CD14-positive monocyte (primary cell): ENCODE data around the gene BCAR3. TPM values are rescaled to one million over a fixed set of nuclear protein-coding genes. Genes with fewer than 3 reads are reported as not detected.

ENCODE experiments used
- DNase-seq, 3 donors: peaks; one replicate each; pipeline ENCODE4 v3.0.0-alpha.2; 2011 to 2022
- H2AFZ ChIP-seq: 2 replicates; pipeline ENCODE4 v1.6.0; 2012; ENCODE audit warnings: mild to moderate bottlenecking, low read depth, low read length, inconsistent platforms; ENCODE audit not compliant: insufficient read depth, poor library complexity, severe bottlenecking
- H3K27ac ChIP-seq, 2 donors: 1 replicate in 1 of 2; 2 replicates in 1 of 2; pipeline ENCODE4 v1.5.1; 2012 to 2013; ENCODE audit warnings: low read length in 2 of 2, control low read depth in 1 of 2, inconsistent platforms in 1 of 2, low read depth in 1 of 2, mild to moderate bottlenecking in 1 of 2
- H3K27me3 ChIP-seq, 2 donors: one replicate each; pipeline versions ENCODE4 v1.6.0 to v1.6.1; 2011 to 2013; ENCODE audit warnings: low read length in 2 of 2; ENCODE audit not compliant: control insufficient read depth in 2 of 2, insufficient read depth in 2 of 2
- H3K36me3 ChIP-seq, 2 donors: replicated peaks in 1 of 2; 1 replicate in 1 of 2; 2 replicates in 1 of 2; pipeline versions ENCODE4 v1.5.1 to v1.6.1; 2012 to 2013; ENCODE audit warnings: low read length in 2 of 2, control low read depth in 1 of 2, inconsistent platforms in 1 of 2, mild to moderate bottlenecking in 1 of 2; ENCODE audit not compliant: insufficient read depth in 2 of 2, control insufficient read depth in 1 of 2
- H3K4me1 ChIP-seq, 2 donors: 1 replicate in 1 of 2; 2 replicates in 1 of 2; pipeline versions ENCODE4 v1.5.1 to v1.6.1; 2012 to 2013; ENCODE audit warnings: low read length in 2 of 2, control low read depth in 1 of 2, inconsistent platforms in 1 of 2, mild to moderate bottlenecking in 1 of 2, moderate library complexity in 1 of 2; ENCODE audit not compliant: insufficient read depth in 2 of 2, control insufficient read depth in 1 of 2
- H3K4me2 ChIP-seq: replicated peaks from 2 replicates; pipeline ENCODE3; 2012; ENCODE audit warnings: low read length, moderate library complexity, mild to moderate bottlenecking; ENCODE audit not compliant: poor library complexity, severe bottlenecking; ENCODE audit errors: extremely low read depth
- H3K4me3 ChIP-seq, 3 experiments: fragments of 200-600 bp in 1 of 3; sonication (generic) in 1 of 3; replicated peaks in 1 of 3; 1 replicate in 2 of 3; 2 replicates in 1 of 3; pipeline ENCODE4 v1.5.1; 2011 to 2013; ENCODE audit warnings: low read length in 3 of 3, mild to moderate bottlenecking in 3 of 3, control low read depth in 2 of 3, low read depth in 2 of 3, inconsistent platforms in 1 of 3, moderate library complexity in 1 of 3
- H3K79me2 ChIP-seq: 2 replicates; pipeline ENCODE4 v1.6.0; 2012; ENCODE audit warnings: mild to moderate bottlenecking, control low read depth, inconsistent platforms, low read length, moderate library complexity; ENCODE audit not compliant: insufficient read depth
- H3K9ac ChIP-seq: 2 replicates; pipeline ENCODE4 v1.6.0; 2017; ENCODE audit warnings: low read length, mild to moderate bottlenecking; ENCODE audit not compliant: insufficient read depth, poor library complexity, severe bottlenecking
- H3K9me3 ChIP-seq, 2 donors: replicated peaks in 1 of 2; 1 replicate in 1 of 2; 2 replicates in 1 of 2; pipeline versions ENCODE4 v1.5.1 to v1.6.1; 2012 to 2013; ENCODE audit warnings: low read length in 2 of 2, control low read depth in 1 of 2; ENCODE audit not compliant: control insufficient read depth in 1 of 2, insufficient read depth in 1 of 2
- H4K20me1 ChIP-seq: 2 replicates; pipeline ENCODE4 v1.6.0; 2012; ENCODE audit warnings: mild to moderate bottlenecking, low read length, control low read depth, moderate library complexity; ENCODE audit not compliant: insufficient read depth
- H3K27ac Mint-ChIP-seq, 7 donors: one replicate each; pipeline ENCODE4 v1.8.0; 2020; ENCODE audit warnings: mild to moderate bottlenecking in 7 of 7, mixed read lengths in 7 of 7, moderate library complexity in 6 of 7, inconsistent platforms in 2 of 7
- H3K27me3 Mint-ChIP-seq, 3 donors: one replicate each; pipeline ENCODE4 v1.8.0; 2021 to 2022; ENCODE audit warnings: low read depth in 3 of 3, mild to moderate bottlenecking in 3 of 3, mixed read lengths in 3 of 3, moderate library complexity in 3 of 3, inconsistent platforms in 1 of 3
- H3K36me3 Mint-ChIP-seq, 2 donors: one replicate each; pipeline ENCODE4 v1.8.0; 2020; ENCODE audit warnings: mixed read lengths in 2 of 2, inconsistent platforms in 1 of 2, mild to moderate bottlenecking in 1 of 2
- H3K4me1 Mint-ChIP-seq: one replicate; pipeline ENCODE4 v1.8.0; 2020; ENCODE audit warnings: mild to moderate bottlenecking, mixed read lengths
- H3K4me3 Mint-ChIP-seq, 2 donors: one replicate each; pipeline ENCODE4 v1.8.0; 2020; ENCODE audit warnings: mild to moderate bottlenecking in 2 of 2, mixed read lengths in 2 of 2, moderate library complexity in 1 of 2
- H3K9me3 Mint-ChIP-seq, 7 donors: one replicate each; pipeline ENCODE4 v1.8.0; 2020 to 2022; ENCODE audit warnings: mixed read lengths in 7 of 7, mild to moderate bottlenecking in 6 of 7, moderate library complexity in 6 of 7, inconsistent platforms in 2 of 7
- CTCF ChIP-seq: fragments of 200-600 bp; IDR thresholded peaks from one replicate; pipeline ENCODE4 v1.8.0; 2022; ENCODE audit warnings: antibody characterized with exemption, mild to moderate bottlenecking
- WGBS: methylation state at CpG from one replicate; pipeline ENCODE4 v1.1.5; 2013; ENCODE audit warnings: missing lambda C conversion rate; ENCODE audit not compliant: insufficient coverage; 5-methylcytosine and 5-hydroxymethylcytosine counted together
- intact Hi-C, 2 donors: fragments of 100-400 bp; cut with micrococcal nuclease; formaldehyde crosslinking; loops; one replicate each; pipeline versions ENCODE4 v1.15.0 to v1.15.1; 2023
- polyA plus RNA-seq, 3 donors: library from polyadenylated mRNA; depleted of rRNA in 1 of 3; unstranded in 2 of 3; stranded (reverse) in 1 of 3; fragments of 300-500 nt in 2 of 3; fragments of >200 nt in 1 of 3; fragmentation: Illumina TruSeq in 2 of 3; gene quantifications; 1 replicate in 2 of 3; 2 replicates in 1 of 3; pipeline ENCODE4 v1.2.3, GENCODE V29; 2012 to 2021

The BCAR3 gene
- polyA plus RNA-seq, 3 donors, result 0.05 to 0.41 TPM; not detected in 1

GRCh38 chr1:93678491-93678890, 3.1 kb downstream of the BCAR3 start:
- Histone ChIP-seq H3K27me3 (peaks cover 6 to 31% of the 10 kb centered on the region in 2 donors), H3K9ac (no peak overlapping the region), H3K4me3 (no peak overlapping the region), H2AFZ (no peak overlapping the region), H3K9me3 (no peaks in the 10 kb centered on the region), H3K36me3 (no peaks in the 10 kb centered on the region), H3K4me2 (no peak overlapping the region), H4K20me1 (no peaks in the 10 kb centered on the region), H3K79me2 (no peaks in the 10 kb centered on the region), H3K4me1 (peaks cover 17 to 22% of the 10 kb centered on the region in 2 donors), H3K27ac (no peak overlapping the region)
- peaks cover 31 to 38% (median 38%) of the 10 kb centered on the region in 3 donors for H3K27me3 Mint-ChIP-seq
- no peak overlapping the region for H3K27ac Mint-ChIP-seq
- intact Hi-C loops, result loop anchor here in 1 of 2 donors (10.0 kb wide), 1 partner anchor 46 kb away; no protein-coding TSS in a partner anchor
- H3K4me1 Mint-ChIP-seq, result peaks cover 18% of the 10 kb centered on the region
- peaks cover 0 to 4% (median 0%) of the 10 kb centered on the region in 7 donors for H3K9me3 Mint-ChIP-seq
- WGBS, result 100% methylated on average over 3 of the region's 3 CpGs
- H3K36me3 Mint-ChIP-seq, result peaks cover 3 to 12% of the 10 kb centered on the region in 2 donors
- DNase-seq, result no peak
- TF ChIP-seq CTCF, result no peak
- H3K4me3 Mint-ChIP-seq, result no peak overlapping the region

GRCh38 chr1:93677729-93678128, 3.9 kb downstream of the BCAR3 start:
- H3K27ac ChIP-seq, result no peak overlapping the region
- TF ChIP-seq CTCF, result no peak
- no peaks in the 10 kb centered on the region for H3K79me2 ChIP-seq
- H2AFZ ChIP-seq, result no peak overlapping the region
- 83% methylated on average over 1 of the region's 1 CpG for WGBS
- no peak for DNase-seq
- no peak overlapping the region for H3K4me3 ChIP-seq
- H4K20me1 ChIP-seq, result no peaks in the 10 kb centered on the region
- H3K36me3 ChIP-seq, result no peaks in the 10 kb centered on the region
- intact Hi-C loops, result loop anchor here in 1 of 2 donors (10.0 kb wide), 1 partner anchor 47 kb away; no protein-coding TSS in a partner anchor
- peaks cover 3 to 12% of the 10 kb centered on the region in 2 donors for H3K36me3 Mint-ChIP-seq
- H3K27me3 ChIP-seq, result peaks cover 6 to 31% of the 10 kb centered on the region in 2 donors
- H3K4me1 Mint-ChIP-seq, result peaks cover 24% of the 10 kb centered on the region
- H3K27ac Mint-ChIP-seq, result peak overlapping the region in 1 of 7 donors; percentile 6
- H3K9me3 ChIP-seq, result no peaks in the 10 kb centered on the region
- H3K27me3 Mint-ChIP-seq, result peaks cover 26 to 32% (median 32%) of the 10 kb centered on the region in 3 donors
- no peak overlapping the region for H3K9ac ChIP-seq
- no peak overlapping the region for H3K4me3 Mint-ChIP-seq
- H3K4me1 ChIP-seq, result peaks cover 22 to 29% of the 10 kb centered on the region in 2 donors
- no peak overlapping the region for H3K4me2 ChIP-seq
- H3K9me3 Mint-ChIP-seq, result peaks cover 0 to 4% (median 0%) of the 10 kb centered on the region in 7 donors
